GM18951 (cell line): ENCODE results near the gene SLC5A6.
"Not testable (repeated sequence)": the region's sequence is repeated elsewhere in the genome, so short reads cannot be mapped to it uniquely, and the experiment has no call there.

ENCODE experiments used
- POLR2A ChIP-seq: IDR thresholded peaks from 4 replicates; pipeline ENCODE4 v1.6.1; 2011; ENCODE audit warnings: mild to moderate bottlenecking; ENCODE audit not compliant: insufficient read length, insufficient read depth; ENCODE audit errors: extremely low read depth
- in situ Hi-C: fragments of 300-500 bp; cut with MboI; formaldehyde crosslinking; loops from one replicate; pipeline ENCODE4 v1.12.0; 2022; ENCODE audit warnings: low sequenced_read_pairs, mixed read lengths, inconsistent platforms; ENCODE audit not compliant: unreplicated experiment

The SLC5A6 gene

GRCh38 chr2:27208486-27209050 is 3.5 kb downstream of the SLC5A6 start:
- in situ Hi-C loops, result no loop called here
- TF ChIP-seq POLR2A, result no peak

- in situ Hi-C loops, result no loop called here
- TF ChIP-seq POLR2A, result no peak
Measured at GRCh38 chr2:27206346-27206745, 5.7 kb downstream of the SLC5A6 start.

- in situ Hi-C loops, result no loop called here
- TF ChIP-seq POLR2A, result no peak
Measured at GRCh38 chr2:27205206-27205605, 6.9 kb downstream of the SLC5A6 start.

- in situ Hi-C loops, result no loop called here
Measured at GRCh38 chr2:27204566-27204965, 7.5 kb downstream of the SLC5A6 start.

GRCh38 chr2:27203741-27204140 is 8.3 kb downstream of the SLC5A6 start:
- no peak for TF ChIP-seq POLR2A
- in situ Hi-C loops, result no loop called here

More at GRCh38 chr2:27204566-27204965, 7.5 kb downstream of the SLC5A6 start:
- TF ChIP-seq POLR2A, result no peak

GRCh38 chr2:27202854-27203253 is 9.2 kb downstream of the SLC5A6 start:
- no peak for TF ChIP-seq POLR2A
- in situ Hi-C loops, result no loop called here

- TF ChIP-seq POLR2A, result no peak
- in situ Hi-C loops, result no loop called here
Measured at GRCh38 chr2:27201675-27202074, 10.4 kb downstream of the SLC5A6 start.

- in situ Hi-C loops, result no loop called here
- TF ChIP-seq POLR2A, result no peak
Measured at GRCh38 chr2:27199241-27199640, 12.8 kb downstream of the SLC5A6 start.

- in situ Hi-C loops, result no loop called here
- no peak for TF ChIP-seq POLR2A
Measured at GRCh38 chr2:27198627-27199026, 13.4 kb downstream of the SLC5A6 start.

GRCh38 chr2:27198068-27198467 is 14.0 kb downstream of the SLC5A6 start:
- in situ Hi-C loops, result not testable (repeated sequence)

- in situ Hi-C loops, result not testable (repeated sequence)
Measured at GRCh38 chr2:27195799-27196198, 16.3 kb downstream of the SLC5A6 start.

- in situ Hi-C loops, result no loop called here
Measured at GRCh38 chr2:27194538-27195354, 17.3 kb downstream of the SLC5A6 start.

GRCh38 chr2:27191070-27191829 is 20.8 kb downstream of the SLC5A6 start:
- no peak for TF ChIP-seq POLR2A
- in situ Hi-C loops, result no loop called here

More at GRCh38 chr2:27194538-27195354, 17.3 kb downstream of the SLC5A6 start:
- no peak for TF ChIP-seq POLR2A

GRCh38 chr2:27189989-27190388 is 22.1 kb downstream of the SLC5A6 start:
- no peak for TF ChIP-seq POLR2A
- in situ Hi-C loops, result no loop called here
